DOHH2 (cell line): ENCODE data around the gene C2CD3.

Experiments used
- EZH2phosphoT487 ChIP-seq: fragments of 200-600 bp; sonication (generic); IDR thresholded peaks from 2 replicates; pipeline ENCODE4 v1.6.1; 2017; ENCODE audit warnings: borderline replicate concordance, mild to moderate bottlenecking, antibody characterized with exemption, low read length, moderate library complexity, mixed read lengths
- TF ChIP-seq, protein P1 (sequence below): fragments of 200-600 bp; sonication (generic); IDR thresholded peaks from one replicate; pipeline ENCODE4 v1.5.1; 2014; ENCODE audit warnings: antibody characterized with exemption, mild to moderate bottlenecking, low read depth, low read length; ENCODE audit not compliant: poor library complexity, severe bottlenecking

DNA sequence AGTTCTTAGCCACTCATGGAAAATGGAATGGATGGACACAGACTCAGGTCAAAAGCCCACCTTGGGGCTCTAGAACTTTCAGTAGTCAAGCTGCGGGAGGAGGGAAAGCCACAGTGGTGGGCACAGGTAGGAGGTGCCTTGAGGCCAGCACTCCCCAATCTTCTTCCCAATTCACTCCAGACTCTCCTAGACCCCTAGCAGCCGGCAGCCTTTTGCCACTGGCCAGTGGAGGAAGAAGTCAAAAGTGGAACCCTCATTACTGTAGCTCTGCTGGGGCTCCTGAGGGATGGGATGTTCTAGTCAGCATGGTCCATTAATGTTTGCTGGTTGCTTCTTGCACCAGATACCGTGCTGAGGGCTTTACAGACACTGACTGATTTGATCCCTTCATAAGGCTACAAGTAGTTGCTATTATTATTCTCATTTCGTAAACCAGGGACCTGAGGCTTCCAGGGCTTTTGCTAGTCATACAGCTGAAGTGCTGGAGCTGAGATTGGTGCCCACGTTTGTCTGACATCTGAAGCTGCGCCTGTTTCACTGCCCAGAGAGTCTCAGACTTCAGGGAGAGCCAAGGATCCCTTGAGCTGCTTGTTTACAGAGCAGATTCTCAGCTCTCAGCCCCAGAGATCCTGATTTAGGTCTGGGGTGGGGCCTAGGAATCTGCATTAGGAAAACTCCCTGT, 163.0 kb downstream of the C2CD3 start:
- TF ChIP-seq, protein P1, sequence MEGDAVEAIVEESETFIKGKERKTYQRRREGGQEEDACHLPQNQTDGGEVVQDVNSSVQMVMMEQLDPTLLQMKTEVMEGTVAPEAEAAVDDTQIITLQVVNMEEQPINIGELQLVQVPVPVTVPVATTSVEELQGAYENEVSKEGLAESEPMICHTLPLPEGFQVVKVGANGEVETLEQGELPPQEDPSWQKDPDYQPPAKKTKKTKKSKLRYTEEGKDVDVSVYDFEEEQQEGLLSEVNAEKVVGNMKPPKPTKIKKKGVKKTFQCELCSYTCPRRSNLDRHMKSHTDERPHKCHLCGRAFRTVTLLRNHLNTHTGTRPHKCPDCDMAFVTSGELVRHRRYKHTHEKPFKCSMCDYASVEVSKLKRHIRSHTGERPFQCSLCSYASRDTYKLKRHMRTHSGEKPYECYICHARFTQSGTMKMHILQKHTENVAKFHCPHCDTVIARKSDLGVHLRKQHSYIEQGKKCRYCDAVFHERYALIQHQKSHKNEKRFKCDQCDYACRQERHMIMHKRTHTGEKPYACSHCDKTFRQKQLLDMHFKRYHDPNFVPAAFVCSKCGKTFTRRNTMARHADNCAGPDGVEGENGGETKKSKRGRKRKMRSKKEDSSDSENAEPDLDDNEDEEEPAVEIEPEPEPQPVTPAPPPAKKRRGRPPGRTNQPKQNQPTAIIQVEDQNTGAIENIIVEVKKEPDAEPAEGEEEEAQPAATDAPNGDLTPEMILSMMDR: no peak
- no peak for TF ChIP-seq EZH2phosphoT487
